HG03139 (cell line): ENCODE data around the gene PCNX2.

Experiments
- ATAC-seq: cut with Tn5 transposase; IDR thresholded peaks from one replicate; pipeline ENCODE4 v1.9.1; 2021; ENCODE audit not compliant: unreplicated experiment

Gene PCNX2

DNA sequence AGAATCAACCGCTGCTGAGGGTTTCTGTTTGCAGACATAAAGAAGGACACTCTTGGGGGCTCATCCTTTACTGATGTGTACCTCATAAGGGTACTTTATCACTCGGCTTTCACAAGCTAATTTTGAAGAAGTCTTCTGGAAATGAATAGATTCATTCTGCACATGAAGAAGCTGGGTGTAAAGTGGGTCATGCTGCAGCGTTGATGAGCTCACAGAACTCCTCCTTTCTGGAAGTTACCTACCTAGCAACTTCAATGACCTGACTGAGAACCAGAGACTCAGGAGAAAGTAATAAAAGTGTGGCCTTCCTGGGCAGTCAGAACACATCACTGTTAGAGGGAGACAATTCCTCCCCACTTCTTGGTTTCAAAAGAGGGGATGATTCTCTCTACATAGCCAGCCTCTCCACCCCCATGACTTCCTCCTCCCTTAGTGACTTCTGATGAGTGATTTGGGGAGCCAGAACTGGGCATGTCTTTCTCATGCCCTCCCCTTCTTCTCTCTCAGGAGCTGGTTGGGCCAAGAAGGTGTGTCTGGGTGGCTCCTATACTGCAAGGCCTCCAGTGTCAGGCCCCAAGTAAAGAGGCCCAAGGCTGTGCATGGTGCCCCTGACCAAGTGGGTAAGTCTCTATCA is 27.0 kb downstream of the PCNX2 start:
- no peak for ATAC-seq

DNA sequence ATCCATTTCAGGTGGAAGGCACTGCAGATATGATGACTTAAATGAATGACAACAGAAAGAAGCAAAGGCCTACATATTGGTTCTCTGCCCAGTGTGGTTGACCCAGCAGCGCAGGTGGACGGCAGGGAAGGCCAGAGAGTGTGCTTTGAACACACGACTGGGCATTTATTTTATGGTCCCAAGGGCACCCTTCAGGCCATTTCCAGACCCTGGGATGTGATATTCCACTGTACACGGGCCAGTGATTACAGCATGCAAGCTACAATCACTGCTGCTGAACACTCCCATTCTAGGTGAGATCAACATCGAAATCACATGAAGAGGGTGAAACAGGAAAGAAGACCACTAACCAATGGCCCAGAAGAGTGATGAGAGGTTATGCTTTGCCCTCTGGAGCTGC is 33.8 kb downstream of the PCNX2 start:
- ATAC-seq, result no peak

DNA sequence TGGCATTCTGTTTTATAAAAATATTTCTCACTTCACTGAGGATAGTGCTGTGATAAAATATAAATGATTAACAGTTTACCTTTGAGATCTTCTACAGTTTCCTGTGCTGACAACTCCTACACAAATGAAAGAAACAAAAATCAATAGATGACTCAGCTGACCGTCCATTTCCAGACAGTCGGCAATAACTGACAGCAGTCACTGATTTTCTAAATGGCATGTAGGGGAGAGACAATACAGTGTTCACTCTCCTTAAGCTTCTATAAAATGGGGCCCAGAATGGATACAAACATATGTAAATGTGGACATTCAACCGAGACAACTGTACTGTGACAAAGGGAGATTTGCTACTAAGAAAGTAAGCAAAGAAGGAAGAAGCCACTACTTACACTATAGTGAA is 34.3 kb downstream of the PCNX2 start:
- peak; percentile 95 for ATAC-seq

DNA sequence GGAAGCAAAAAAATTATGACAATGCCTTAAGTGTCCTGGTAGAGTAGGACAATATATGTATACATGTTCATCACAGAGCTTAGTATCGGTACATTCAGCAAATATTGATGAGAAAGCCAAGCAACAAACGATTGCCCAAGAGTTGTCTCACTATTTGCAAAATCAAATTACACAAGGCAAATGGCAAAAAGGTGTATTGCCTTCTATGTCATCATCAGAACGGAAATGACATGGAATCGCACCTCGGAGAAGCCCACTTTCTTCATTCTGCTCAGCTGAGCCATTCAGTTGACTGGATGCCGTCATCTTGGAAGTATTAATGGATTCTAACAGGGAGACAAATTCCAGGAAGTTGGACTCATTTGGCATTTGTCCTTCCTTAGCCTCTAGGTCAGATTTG is 37.7 kb downstream of the PCNX2 start:
- ATAC-seq, result no peak

DNA sequence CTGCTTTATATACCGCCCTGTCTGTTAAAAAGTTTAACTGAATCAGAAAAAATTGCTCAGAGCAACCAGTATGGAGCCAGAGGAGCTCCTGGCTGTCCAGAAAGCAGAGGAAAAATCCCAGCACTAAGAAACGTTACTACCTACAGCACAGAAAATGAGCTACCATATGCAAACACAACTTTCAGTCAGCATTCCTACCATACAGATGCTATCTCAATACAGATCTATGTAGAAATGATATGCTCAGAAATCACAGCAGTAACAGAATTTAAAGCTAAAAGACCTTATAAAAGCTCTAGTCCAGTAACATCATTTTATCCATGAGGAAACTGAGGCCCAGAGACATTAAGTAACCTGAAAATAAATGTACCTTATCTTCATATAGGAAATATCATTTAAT is 38.7 kb downstream of the PCNX2 start:
- no peak for ATAC-seq

DNA sequence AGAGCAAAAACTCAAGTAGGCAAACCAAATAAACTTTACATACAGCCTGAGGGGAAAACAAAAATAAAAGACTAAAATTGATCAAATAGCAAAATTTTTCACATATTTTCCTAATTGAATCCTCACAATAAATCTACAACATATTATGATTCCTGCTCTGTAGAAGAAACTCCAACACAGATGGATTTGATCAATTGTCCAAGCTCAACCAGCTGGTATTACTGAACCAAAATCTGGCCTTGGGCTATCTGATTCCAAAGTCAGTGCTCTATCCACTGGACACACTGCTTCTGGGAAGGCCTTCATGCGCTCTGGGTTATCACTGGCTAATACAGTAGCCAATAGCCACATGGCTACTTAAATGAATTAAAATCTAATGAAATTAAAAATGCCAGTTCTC is 39.3 kb downstream of the PCNX2 start:
- no peak for ATAC-seq

DNA sequence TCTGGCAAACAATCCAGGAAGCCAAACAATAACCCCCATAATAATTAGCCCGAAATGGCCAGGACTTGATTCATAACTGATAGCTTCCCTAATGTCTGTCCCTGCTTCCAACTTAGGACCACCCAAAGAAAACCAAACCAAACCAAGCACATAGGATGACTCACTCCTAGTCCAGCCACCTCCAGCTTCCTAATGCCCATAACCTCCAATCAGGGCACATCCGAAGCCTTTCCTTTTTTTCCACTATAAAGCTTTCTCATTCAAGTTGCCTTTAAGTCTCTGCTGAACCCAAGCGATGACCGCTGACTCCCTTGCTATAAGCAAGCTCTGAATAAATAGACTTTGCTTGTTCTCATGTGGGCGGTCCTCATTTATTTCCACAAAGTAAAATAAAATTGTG is 40.4 kb downstream of the PCNX2 start:
- no peak for ATAC-seq

DNA sequence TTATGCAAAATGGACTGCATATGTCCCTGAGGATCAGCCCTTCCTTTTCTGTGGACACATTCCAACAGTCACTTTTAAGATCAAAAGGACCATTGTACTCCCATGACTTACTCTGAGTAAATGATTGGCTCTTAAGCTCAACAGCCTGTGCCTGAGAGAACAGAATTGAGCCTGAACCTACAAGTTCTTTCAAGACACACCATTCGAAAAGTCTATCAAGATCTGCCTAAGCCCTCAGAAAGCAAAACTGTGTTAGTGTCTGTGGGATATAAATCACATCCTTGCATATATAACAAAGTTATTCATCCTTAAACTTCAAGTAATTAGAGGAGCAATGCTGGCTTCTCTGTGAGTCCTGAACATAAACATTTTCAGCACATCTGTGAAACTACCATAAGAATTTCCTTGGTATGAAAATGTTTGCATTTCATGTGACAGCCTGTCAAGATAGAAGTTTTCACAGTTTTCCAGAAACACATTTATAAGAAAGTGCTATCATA is 41.6 kb downstream of the PCNX2 start:
- no peak for ATAC-seq

DNA sequence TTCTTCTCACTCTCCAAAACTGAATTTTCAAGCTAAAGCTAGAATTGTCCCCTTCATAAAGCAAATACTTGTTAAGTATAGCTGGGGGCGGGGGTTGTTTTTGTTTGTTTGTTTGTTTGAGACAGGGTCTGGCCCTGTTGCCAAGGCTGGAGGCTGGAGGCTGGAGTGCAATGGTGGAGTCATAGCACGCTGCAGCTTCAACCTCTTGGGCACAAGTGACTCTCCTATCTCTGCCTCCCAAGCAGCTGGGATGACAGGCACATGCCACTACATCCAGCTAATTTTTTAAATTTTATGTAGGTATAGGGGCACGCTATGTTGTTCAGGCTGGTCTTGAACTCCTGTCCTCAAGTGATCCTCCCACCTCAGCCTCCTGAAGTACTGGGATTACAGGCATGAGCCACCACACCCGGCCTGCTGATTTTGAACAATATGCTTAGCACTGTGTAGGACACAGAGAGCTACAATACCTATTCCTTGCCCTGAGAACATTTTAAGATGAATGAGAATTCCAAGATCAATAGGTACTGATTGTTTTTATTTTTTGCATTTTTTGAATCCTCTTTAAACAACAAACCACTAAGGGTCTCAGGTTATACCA is 42.2 kb downstream of the PCNX2 start:
- no peak for ATAC-seq

DNA sequence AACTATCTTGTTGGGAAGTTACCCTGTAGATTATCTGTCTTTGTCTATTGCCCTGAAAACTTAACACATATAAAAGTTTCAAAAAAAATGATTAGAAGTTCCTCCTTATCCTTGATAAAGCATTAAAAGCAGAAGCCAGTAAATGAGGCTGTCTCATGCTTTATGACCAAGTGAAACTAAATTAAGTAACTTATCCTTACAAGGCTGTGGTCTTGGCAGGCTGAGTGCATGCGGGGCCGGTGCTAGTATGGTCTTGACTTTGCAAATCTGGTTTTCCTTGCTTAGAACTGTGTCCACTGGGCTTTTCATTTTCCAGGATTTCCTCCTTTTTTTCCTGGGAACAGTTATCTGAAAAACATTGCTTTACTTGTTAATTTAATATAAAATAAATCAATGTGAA is 43.1 kb downstream of the PCNX2 start:
- ATAC-seq, result no peak

DNA sequence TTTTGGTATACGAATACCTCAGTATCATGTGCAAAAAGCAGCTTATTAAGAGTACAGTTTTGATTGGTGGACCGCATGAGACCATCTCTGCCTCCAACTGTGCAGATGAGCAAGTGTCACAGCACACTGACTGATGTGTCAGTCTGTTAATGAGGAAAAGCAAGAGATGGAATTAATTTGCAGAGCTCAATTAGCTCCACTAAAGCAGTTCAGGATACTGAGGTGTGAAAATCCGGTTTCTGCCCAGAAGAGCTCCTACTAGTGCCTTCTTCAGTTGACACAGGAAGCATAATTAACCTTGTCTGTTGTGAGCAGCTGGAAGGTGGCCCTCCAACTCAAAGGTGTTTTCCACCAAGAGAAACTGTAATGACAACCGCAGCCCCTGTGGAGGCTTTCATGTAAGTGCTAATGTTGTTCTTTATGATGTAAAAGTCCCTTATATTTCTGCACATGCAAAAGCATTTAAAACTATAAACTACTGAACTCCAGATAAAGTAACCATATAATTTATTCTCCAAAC is 44.3 kb downstream of the PCNX2 start:
- ATAC-seq, result no peak

DNA sequence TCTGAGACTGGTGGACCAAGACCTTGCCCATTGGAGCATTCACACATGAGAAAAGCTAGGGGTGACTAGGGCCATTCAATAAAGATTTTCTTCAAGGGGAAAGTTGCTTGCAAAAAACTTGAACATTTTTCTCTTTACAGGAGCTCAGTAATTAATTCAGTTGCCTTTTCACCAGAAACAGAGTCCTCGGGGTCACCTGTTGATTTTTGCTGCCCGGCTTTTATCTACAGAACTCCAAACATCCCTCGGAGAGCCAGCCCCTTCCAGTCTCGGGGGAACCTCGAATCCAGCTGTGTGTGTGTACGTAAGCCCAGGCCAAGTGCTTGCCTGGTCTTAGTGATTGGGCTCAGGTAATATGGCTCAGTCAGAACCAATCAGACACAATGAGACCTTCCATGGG is 47.5 kb downstream of the PCNX2 start:
- ATAC-seq, result no peak

DNA sequence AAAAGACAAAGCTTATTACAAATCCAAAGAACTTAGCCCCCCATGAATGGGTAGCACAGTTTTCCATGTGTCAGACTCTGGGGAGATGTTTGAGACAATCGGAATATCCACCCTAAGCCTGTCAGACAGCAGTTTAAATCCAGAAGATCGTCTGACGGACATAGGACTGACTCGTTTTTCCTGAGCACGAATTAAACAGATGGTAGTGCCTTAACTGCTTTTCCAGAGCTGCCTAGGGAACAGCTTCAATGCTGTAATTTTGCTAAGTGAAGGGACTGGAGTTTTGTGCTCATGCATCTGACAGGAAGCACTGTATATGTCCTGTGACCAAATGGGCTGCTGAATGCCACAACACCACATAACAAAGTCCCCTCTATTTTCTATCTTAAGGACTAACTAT is 48.6 kb downstream of the PCNX2 start:
- ATAC-seq, result no peak

DNA sequence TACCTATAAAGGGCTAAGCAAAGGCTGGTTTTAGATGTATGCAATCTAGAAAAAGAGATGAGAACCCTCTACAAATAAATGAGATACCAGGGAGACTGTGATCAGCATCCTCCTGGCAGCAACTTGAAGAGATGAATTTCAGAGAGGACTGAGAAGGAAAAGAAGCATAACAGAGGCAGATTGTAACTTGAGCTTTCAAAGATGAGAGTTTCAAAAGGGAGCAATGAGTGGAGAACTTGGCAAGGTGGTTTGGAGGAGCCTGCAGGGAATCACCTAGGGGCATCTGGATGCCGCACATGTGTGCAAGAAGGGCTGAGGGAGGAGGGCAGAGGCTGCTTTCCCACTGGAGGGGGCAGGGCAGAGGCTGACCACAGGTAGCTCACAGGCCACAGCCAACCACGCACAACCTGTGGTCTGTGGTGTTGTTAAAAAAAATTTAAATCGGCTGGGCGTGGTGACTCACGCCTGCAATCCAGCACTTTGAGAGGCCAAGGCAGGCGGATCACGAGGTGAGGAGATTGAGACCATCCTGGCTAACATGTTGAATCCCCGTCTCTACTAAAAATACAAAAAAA is 50.2 kb downstream of the PCNX2 start:
- no peak for ATAC-seq

DNA sequence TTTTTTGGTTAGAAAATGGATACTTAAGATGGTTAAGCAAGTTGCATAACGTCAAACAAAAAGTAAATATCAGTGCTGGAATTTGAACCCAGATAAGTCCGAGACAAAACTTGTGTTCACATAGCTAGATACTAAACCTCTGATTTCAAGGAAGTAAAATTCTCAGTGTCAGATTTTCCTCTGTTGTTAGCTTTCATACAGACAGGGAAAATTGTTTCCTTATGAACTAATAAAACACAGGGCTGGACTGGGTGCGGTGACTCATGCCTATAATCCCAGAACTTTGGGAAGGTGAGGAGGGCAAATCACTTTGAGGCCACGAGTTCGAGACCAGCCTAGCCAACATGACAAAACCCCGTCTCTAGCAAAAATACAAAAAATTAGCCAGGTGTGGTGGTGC is 51.3 kb downstream of the PCNX2 start:
- ATAC-seq, result no peak

DNA sequence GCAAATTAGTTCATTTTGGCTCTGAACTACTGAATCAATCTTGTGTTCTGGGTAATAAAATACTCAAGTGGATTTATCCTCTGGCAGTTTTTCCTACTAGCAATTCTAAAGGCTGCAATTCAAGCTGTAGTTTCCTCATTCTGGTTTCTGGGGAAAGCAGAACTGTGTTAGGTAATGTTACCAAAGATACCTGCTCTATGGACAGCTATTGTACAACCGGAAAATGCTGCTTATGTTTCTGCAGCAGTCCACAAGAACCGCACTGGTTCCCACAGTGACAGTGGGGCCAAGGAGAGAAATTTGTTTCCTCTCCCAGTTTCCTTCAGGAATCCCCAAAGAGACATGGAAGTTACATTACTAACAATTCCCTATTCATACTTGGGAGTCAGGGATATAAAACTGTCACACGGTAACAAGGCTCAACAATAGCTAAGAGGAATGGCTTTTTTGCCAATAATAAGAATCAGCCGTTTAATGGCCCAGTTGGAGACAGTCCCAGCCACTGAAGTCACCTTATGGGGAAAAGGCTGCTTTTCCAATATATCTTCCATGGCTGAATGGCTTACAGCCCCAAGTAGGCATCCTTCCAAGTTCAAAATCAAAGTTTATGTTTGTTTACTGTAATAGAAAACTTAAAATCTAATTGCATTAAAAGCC is 52.6 kb downstream of the PCNX2 start:
- ATAC-seq, result no peak

DNA sequence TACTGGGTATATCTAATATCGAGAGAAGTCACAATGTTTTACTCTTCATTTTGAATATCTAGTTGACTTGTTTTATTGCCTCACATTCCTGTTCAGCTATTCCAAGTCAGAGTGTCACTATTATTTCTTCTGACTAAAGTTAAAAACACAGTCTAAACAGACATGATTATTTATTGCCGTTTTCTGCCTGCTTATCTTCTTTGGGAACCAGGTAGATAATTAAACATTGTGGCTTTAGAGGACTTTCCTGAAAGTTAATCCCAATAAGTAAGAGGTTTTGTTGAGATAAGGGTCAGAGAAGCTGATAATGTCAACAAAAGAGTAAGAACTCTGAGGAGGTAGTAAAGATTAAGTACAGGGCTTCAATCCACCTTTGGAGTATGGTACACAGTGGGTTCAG is 53.8 kb downstream of the PCNX2 start:
- ATAC-seq, result no peak

DNA sequence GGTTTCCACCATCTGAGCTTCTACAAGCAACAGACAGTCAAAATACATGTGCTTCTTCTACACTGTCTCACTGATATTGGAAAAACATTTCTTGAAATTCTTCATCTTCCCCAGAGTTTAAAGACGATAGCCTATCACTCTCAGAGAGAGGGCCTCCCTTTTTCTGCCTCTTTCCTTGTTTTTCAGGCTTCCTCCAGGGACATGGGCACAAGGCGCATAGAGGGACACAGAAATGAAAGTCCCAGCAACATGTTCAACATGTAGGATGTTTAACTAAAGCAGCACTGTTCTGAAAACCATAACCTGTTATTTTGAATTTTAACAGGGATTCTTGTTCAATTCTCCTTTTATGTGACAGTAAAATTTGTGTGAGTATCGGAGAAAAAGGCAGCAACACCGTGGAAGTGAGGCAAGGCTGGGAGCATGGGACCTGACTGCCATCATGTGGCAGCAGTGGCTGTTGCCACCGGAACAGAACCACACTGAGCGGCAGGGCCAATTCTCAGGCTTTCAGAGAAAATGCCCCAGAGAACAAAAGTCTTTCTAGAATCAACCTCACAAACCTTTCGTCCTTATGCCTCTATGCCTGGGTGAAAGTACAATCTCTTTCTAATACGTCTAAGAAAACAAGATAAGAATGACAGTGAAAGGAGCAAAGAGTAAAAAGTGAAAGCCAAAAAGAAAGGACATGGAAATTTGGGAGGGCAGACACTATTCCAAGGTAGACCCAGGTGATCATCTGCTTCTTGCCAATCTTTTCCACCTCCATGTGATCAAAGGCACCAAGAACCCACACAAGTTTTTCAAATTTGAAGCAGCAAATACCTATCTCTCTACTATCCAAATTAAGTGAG is 54.5 kb downstream of the PCNX2 start:
- no peak for ATAC-seq

DNA sequence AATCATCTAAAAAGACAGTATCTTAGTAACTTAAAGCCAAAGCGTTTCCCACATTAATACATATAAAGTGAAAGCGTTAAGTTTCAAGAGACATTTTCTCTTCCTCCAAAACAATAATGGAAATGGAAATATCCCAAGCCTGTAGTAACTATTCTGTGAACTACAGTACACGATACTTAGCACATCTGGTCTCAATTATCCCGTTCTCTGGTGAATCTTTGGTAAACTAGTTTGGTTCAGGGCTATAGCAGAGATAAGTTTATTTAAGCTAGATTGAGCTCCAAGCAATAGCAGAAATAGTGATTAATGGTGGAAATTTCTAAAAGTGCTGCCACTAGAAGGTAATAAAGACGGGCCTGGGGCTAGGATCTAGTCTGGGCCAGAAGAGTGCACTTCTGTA is 55.2 kb downstream of the PCNX2 start:
- no peak for ATAC-seq

DNA sequence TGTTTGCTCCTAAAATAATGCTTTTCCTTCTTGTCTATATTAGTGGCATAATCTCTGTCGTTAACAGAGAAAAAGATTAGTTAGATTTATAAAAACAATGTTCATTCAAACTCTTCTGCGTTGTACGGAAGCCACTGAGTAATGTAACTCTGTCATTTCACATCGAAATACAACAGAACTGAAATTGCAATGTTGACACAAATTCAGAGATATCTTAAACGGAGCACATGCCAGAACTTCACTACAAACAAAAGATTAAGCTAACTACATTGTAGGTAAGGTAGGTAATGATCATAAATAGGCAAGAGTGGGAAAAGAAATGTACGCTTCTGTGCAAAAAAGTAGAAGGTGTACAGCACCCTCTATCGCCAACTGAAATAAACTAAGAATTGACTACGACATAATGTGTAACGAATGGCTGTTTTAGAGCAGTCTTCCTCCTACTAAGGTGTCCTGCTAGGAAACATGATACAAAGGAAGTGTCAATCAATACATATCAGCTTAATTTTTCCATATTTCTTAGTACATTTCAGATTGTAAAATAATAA is 56.6 kb downstream of the PCNX2 start:
- no peak for ATAC-seq

DNA sequence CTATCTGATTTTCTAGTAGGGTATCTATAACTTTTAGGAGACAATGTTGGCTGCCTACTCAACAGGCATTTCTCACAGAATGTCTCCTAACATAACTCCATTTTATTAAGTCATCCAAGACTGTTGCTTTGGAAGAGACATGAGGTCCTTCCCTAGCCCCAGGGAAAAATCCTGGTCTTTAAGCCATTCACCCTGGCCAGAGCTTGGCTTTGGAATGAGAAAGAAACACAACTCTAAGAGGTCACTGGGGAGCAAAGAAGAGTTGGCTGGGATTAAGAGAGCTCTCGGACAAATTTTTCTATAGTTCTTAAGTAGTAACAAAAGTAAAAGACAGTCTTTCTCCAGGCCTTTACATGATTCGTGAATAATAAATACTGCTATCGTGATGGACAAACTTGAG is 57.9 kb downstream of the PCNX2 start:
- no peak for ATAC-seq
